MV-4-11 (cell line): ENCODE results near the gene PACSIN2.
A peak's percentile ranks its signal among the peaks of the same experiment; 100 is the strongest.
"Not testable (repeated sequence)": the region's sequence is repeated elsewhere in the genome, so short reads cannot be mapped to it uniquely, and the experiment has no call there.

ENCODE experiments used
- DNase-seq: peaks from one replicate; lab custom pipeline; 2025; lab: John Stamatoyannopoulos, UW

Gene PACSIN2

GRCh38 chr22:43014869-43015676, at the start of gene PACSIN2:
Gene PACSIN2 (minus strand): TSS chr22:43015149. CDS start chr22:42912080, 103,069 bp downstream.
- peak; percentile 97 for DNase-seq

- peak; percentile 14 for DNase-seq
Measured at GRCh38 chr22:43060183-43060582, 45.2 kb upstream of the PACSIN2 start.

- DNase-seq: no peak
Measured at GRCh38 chr22:43057641-43058040, 42.7 kb upstream of the PACSIN2 start.

- DNase-seq: no peak
Measured at GRCh38 chr22:43053176-43053575, 38.2 kb upstream of the PACSIN2 start.

GRCh38 chr22:43050995-43051394, 36.0 kb upstream of the PACSIN2 start:
- no peak for DNase-seq

GRCh38 chr22:43047605-43048004, 32.7 kb upstream of the PACSIN2 start:
- DNase-seq: no peak

GRCh38 chr22:43044290-43044712, 29.4 kb upstream of the PACSIN2 start:
- no peak for DNase-seq

GRCh38 chr22:43042101-43042780, 27.3 kb upstream of the PACSIN2 start:
- DNase-seq: no peak

- no peak for DNase-seq
Measured at GRCh38 chr22:43039800-43040199, 24.9 kb upstream of the PACSIN2 start.

GRCh38 chr22:43038325-43038724, 23.4 kb upstream of the PACSIN2 start:
- no peak for DNase-seq

GRCh38 chr22:43036282-43036829, 21.4 kb upstream of the PACSIN2 start:
- DNase-seq: no peak

GRCh38 chr22:43035250-43035649, 20.3 kb upstream of the PACSIN2 start:
- no peak for DNase-seq

- DNase-seq: no peak
Measured at GRCh38 chr22:43031617-43032016, 16.7 kb upstream of the PACSIN2 start.

GRCh38 chr22:43018615-43019014, 3.7 kb upstream of the PACSIN2 start:
- DNase-seq: no peak

- DNase-seq: no peak
Measured at GRCh38 chr22:43017525-43018460, 2.8 kb upstream of the PACSIN2 start.

- DNase-seq: not testable (repeated sequence)
Measured at GRCh38 chr22:43016150-43016549, 1.2 kb upstream of the PACSIN2 start.

- no peak for DNase-seq
Measured at GRCh38 chr22:43015677-43016042, 711 bp upstream of the PACSIN2 start.

GRCh38 chr22:43014316-43014868, 557 bp downstream of the PACSIN2 start:
- no peak for DNase-seq

- no peak for DNase-seq
Measured at GRCh38 chr22:43013355-43014315, 1.3 kb downstream of the PACSIN2 start.

GRCh38 chr22:43012390-43012789, 2.6 kb downstream of the PACSIN2 start:
- DNase-seq: no peak
